ENCODE measurements around the gene SCAMP3. TPM values are rescaled to one million over a fixed set of nuclear protein-coding genes. Genes with fewer than 3 reads are reported as not detected.
A peak's percentile ranks its signal among the peaks of the same experiment; 100 is the strongest.
"Not testable (repeated sequence)": the region's sequence is repeated elsewhere in the genome, so short reads cannot be mapped to it uniquely, and the experiment has no call there.

Gene SCAMP3
- polyA plus RNA-seq (ENCODE audit: insufficient read length in 4 of 4) = 10 to 100 TPM; 58.8 to 71.7 (median 63.7) TPM

GRCh38 chr1:155261852-155262673, at the start of gene SCAMP3:
Gene SCAMP3 (minus strand): TSS chr1:155262360. CDS start chr1:155262151, 209 bp downstream.
- DNase-seq (ENCODE audit: low read depth in 4 of 4, low spot score in 2 of 4) = peak in 3 of 4 donors; percentile 88 to 98 (median 88)

- DNase-seq (ENCODE audit: low read depth in 4 of 4, low spot score in 2 of 4) = no peak
Observed at GRCh38 chr1:155309423-155310021, 47.4 kb upstream of the SCAMP3 start.

- DNase-seq (ENCODE audit: low read depth in 4 of 4, low spot score in 2 of 4) = peak; percentile 89 to 97 (median 95)
Observed at GRCh38 chr1:155308493-155309422, 46.6 kb upstream of the SCAMP3 start, which contains the start of gene FDPS. Gene FDPS (plus strand): TSS chr1:155308866. CDS start chr1:155309790, 924 bp downstream.

- no peak for DNase-seq (ENCODE audit: low read depth in 4 of 4, low spot score in 2 of 4)
Observed at GRCh38 chr1:155307247-155307740, 45.1 kb upstream of the SCAMP3 start.

DNA sequence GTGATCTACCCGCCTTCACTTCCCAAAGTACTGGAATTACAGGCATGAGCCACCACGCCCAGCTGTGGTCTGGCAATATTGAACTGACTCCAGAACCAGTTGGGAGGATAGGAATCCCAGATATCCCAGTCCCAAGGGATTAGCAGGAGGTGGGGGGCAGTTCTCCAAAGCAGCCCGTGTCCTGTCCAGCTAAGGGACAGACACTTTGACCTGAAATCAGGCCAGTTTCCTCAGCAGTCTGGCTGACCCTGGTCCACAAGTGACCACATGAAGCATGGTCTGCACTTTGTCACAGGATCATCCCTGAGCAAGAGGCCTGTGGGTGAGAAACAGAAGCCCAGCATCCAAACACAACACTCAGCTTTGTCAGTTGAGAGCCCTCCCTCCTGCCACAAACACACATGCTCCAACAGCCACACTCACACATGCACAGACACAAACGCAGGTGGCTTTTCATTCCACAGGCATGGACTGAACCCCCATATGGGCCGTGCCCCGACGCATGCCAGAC, 43.8 kb upstream of the SCAMP3 start:
- no peak for DNase-seq (ENCODE audit: low read depth in 4 of 4, low spot score in 2 of 4)

- no peak for DNase-seq (ENCODE audit: low read depth in 4 of 4, low spot score in 2 of 4)
Observed at GRCh38 chr1:155304558-155305063, 42.5 kb upstream of the SCAMP3 start.

GRCh38 chr1:155301342-155301841, 39.2 kb upstream of the SCAMP3 start, which contains the start of gene PKLR:
Gene PKLR (minus strand): TSS chr1:155301438. CDS start chr1:155301395, 43 bp downstream.
- DNase-seq (ENCODE audit: low read depth in 4 of 4, low spot score in 2 of 4) = no peak

DNA sequence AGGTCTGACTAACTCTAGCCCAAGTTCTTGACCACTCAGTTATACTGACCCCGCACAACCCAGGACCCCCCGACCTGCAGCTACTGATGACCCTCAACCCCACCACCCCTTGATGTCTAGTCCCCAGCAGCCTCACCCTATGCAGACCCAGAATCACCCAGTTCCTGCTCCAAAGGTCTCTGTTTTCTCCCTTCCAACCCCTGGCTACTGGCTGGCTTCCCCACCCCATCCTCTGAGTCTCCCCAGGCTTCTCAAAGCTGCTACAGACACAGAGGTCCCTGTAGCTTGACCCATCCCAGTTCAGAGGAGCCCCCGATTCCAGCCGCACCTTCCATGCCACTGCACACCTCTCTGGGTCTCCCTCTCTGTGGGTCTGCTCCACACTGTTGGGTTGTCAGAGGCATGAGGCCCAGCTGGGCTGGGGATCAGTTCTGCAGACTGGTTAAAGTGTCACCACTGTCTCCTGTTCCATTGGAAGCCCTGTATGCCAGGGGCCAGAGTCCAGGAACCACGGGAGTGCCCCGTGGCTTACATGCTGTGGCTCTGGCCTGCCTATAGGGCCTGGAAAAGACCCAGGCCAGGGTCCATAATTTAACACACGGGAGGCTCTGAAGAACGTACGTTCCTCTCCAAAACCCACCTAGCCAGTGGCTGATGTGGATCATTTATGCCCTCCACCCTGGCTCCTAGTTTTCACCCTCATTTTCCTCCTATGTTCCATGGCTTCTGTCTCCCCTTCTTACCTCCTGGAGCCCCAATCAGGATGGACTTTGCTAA, 38.6 kb upstream of the SCAMP3 start:
- no peak for DNase-seq (ENCODE audit: low read depth in 4 of 4, low spot score in 2 of 4)

DNA sequence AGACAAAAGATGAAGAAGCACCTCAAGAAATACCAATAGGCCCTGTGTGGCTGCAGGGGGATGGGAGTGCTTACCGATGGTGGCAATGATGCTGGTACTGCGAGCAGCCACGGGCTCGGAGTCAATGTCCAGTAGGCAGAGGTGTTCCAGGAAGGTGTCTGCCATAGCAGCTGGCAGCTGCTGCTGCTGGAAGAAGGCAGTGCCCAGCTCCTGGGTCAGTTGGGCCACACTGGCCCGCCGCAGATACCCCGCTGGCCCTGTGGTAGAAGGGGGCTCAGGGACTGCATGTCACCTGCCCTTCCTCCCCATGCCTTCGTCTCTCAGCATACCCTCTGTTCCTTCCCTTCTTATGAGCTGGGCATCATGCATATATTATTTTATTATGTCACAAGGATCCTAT, 37.9 kb upstream of the SCAMP3 start:
- no peak for DNase-seq (ENCODE audit: low read depth in 4 of 4, low spot score in 2 of 4)

DNA sequence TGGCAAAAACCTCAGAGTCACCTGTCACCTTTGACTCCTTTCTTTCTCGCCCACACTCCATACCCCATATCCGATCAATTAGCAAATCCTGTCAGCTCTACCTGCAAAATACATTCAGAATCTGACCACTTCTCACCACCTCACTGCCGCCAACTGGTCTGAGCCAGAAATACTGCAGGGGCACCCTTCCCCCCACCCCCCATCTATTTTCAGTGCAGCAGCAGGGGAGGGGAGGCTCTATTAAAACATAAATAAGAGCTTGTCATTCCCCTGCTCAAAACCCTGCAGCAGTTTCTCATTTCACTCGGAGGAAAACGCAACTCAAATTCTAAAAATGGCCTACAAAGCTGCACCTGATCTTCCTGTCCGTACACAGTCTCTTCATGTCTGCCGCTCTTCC, 35.2 kb upstream of the SCAMP3 start:
- no peak for DNase-seq (ENCODE audit: low read depth in 4 of 4, low spot score in 2 of 4)

- DNase-seq (ENCODE audit: low read depth in 4 of 4, low spot score in 2 of 4) = no peak
Observed at GRCh38 chr1:155296661-155297060, 34.5 kb upstream of the SCAMP3 start.

- no peak for DNase-seq (ENCODE audit: low read depth in 4 of 4, low spot score in 2 of 4)
Observed at GRCh38 chr1:155295942-155296267, 33.7 kb upstream of the SCAMP3 start.

GRCh38 chr1:155295183-155295941, 33.2 kb upstream of the SCAMP3 start:
- no peak for DNase-seq (ENCODE audit: low read depth in 4 of 4, low spot score in 2 of 4)

GRCh38 chr1:155294520-155295182, 32.5 kb upstream of the SCAMP3 start:
- no peak for DNase-seq (ENCODE audit: low read depth in 4 of 4, low spot score in 2 of 4)

DNA sequence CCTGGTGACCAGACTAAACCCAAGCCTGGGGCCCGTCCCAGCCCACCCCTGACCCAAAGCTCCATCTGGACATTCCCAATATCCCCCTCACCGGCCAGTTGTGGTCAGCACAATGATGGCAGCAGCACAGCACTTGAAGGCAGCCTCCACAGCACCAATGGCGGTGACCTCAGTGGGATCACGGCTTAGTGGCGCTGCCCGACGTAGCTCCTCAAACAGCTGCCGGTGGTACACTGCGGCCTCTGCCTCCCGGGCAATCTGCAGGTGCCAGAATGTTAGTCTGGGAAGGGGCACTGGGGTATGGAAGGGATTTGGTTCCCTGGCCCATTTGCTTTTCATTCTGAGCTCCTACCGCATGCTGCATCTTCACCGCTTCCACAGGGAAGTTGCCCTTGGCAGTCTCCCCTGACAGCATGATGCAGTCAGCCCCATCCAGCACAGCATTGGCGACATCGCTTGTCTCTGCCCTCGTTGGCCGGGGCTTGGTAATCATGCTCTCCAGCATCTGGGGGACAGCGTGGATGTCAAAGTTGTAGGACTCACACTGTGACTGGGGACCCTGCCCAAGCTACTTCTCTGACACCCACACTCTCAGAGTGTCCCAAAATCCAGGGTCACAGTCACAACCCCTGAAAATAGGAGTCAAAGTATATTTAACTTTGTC, 31.1 kb upstream of the SCAMP3 start:
- DNase-seq (ENCODE audit: low read depth in 4 of 4, low spot score in 2 of 4) = no peak

- not testable (repeated sequence) for DNase-seq (ENCODE audit: low read depth in 4 of 4, low spot score in 2 of 4)
Observed at GRCh38 chr1:155291006-155291405, 28.8 kb upstream of the SCAMP3 start.

GRCh38 chr1:155287987-155288543, 25.9 kb upstream of the SCAMP3 start:
- no peak for DNase-seq (ENCODE audit: low read depth in 4 of 4, low spot score in 2 of 4)

Measured in left renal cortex interstitium (tissue), 4 donors.